Kidney (tissue), 14 donors: ENCODE results near the gene HNRNPUL1. TPM values are rescaled to one million over a fixed set of nuclear protein-coding genes. Genes with fewer than 3 reads are reported as not detected.

Experiments used
- DNase-seq, 5 donors: peaks; one replicate each; pipeline ENCODE4 v3.0.0-alpha.2; 2013 to 2020
- FAIRE-seq: peaks from 2 replicates; lab custom pipeline; 2012; peaks lifted over from hg19 to GRCh38; lab: Jason Lieb, UNC
- H3K27ac ChIP-seq, 2 donors: one replicate each; pipeline ENCODE4 v1.7.0; 2013; ENCODE audit warnings: low read depth in 2 of 2, low read length in 2 of 2, inconsistent platforms in 1 of 2
- H3K27me3 ChIP-seq: one replicate; pipeline ENCODE4 v1.7.1; 2013; ENCODE audit warnings: low read length, inconsistent platforms; ENCODE audit not compliant: control insufficient read depth, insufficient read depth
- H3K36me3 ChIP-seq, 3 donors: one replicate each; pipeline versions ENCODE4 v1.7.0 to v1.7.1; 2013; ENCODE audit warnings: low read length in 3 of 3, control low read depth in 1 of 3, inconsistent platforms in 1 of 3; ENCODE audit not compliant: insufficient read depth in 3 of 3, control insufficient read depth in 2 of 3
- H3K4me1 ChIP-seq, 3 donors: one replicate each; pipeline versions ENCODE4 v1.7.0 to v1.7.1; 2013; ENCODE audit warnings: low read length in 3 of 3, inconsistent platforms in 1 of 3, low read depth in 1 of 3; ENCODE audit not compliant: control insufficient read depth in 2 of 3, insufficient read depth in 2 of 3
- H3K4me3 ChIP-seq, 3 donors: one replicate each; pipeline versions ENCODE4 v1.7.0 to v1.8.1; 2013; ENCODE audit warnings: low read length in 3 of 3, control low read depth in 1 of 3, inconsistent platforms in 1 of 3
- H3K9ac ChIP-seq, 3 donors: one replicate each; pipeline versions ENCODE4 v1.7.0 to v1.7.1; 2013; ENCODE audit warnings: low read length in 3 of 3, control low read depth in 1 of 3, inconsistent platforms in 1 of 3
- H3K9me3 ChIP-seq, 3 donors: one replicate each; pipeline versions ENCODE4 v1.7.0 to v1.7.1; 2013; ENCODE audit warnings: low read length in 3 of 3, control low read depth in 1 of 3, inconsistent platforms in 1 of 3; ENCODE audit not compliant: control insufficient read depth in 2 of 3, insufficient read depth in 1 of 3
- CTCF ChIP-seq: IDR thresholded peaks from 3 replicates; pipeline ENCODE4 v1.5.1; 2012; ENCODE audit warnings: mild to moderate bottlenecking, moderate library complexity, borderline replicate concordance; ENCODE audit not compliant: insufficient read depth; ENCODE audit errors: extremely low read depth
- intact Hi-C: fragments of 100-400 bp; cut with DNase I; formaldehyde crosslinking; loops from one replicate; pipeline ENCODE4 v1.11.1; 2022
- polyA plus RNA-seq: library from polyadenylated mRNA; stranded (reverse); fragments of 350-450 nt; fragmentation: Illumina TruSeq; extraction: RNeasy Lipid Tissue Mini Kit (QIAGEN cat#74804); gene quantifications from one replicate; pipeline ENCODE4 v1.2.3, GENCODE V29; 2014; ENCODE audit warnings: low read depth, low replicate concordance; ENCODE audit not compliant: insufficient read depth
- total RNA-seq: library from RNA; stranded (reverse); fragmentation: NEBNext Ultra II Directional; extraction: Animal tissue kit (Norgen Biotek cat#: 25700); gene quantifications from one replicate; pipeline ENCODE4 v1.2.1, GENCODE V29; 2021
- donor health status: control.
- donor health status: control.
- donor health status: control.
- donor health status: control.
- donor health status: control.
- donor health status: DM: yes; HTN: yes; CAD: no.
- donor health status: Normal renal cell carcinoma (clear cell type).

Gene HNRNPUL1
- total and polyA plus RNA-seq, 2 donors from 2014 or later = 51.0 to 182 TPM

- Histone ChIP-seq H3K36me3 (peaks cover 2 to 35% (median 19%) of the 10 kb centered on the region in 3 donors), H3K9ac (no peak overlapping the region), H3K27ac (no peak overlapping the region), H3K9me3 (no peaks in the 10 kb centered on the region), H3K27me3 (no peaks in the 10 kb centered on the region), H3K4me1 (peaks cover 0 to 23% (median 8%) of the 10 kb centered on the region in 3 donors), H3K4me3 (no peak overlapping the region)
- no peak for FAIRE-seq
- intact Hi-C loops = no loop called here
- no peak for TF ChIP-seq CTCF
- DNase-seq = no peak
Measured at GRCh38 chr19:41318696-41319499, 54.7 kb downstream of the HNRNPUL1 start.

- no peak overlapping the region for H3K9ac ChIP-seq
- H3K36me3 ChIP-seq = peaks cover 2 to 35% (median 19%) of the 10 kb centered on the region in 3 donors
- no peak for FAIRE-seq
- H3K4me3 ChIP-seq = no peak overlapping the region
- peaks cover 4 to 26% (median 15%) of the 10 kb centered on the region in 3 donors for H3K4me1 ChIP-seq
- intact Hi-C loops = no loop called here
- H3K27ac ChIP-seq = no peak overlapping the region
- H3K9me3 ChIP-seq = no peaks in the 10 kb centered on the region
- no peak for DNase-seq
- no peaks in the 10 kb centered on the region for H3K27me3 ChIP-seq
- TF ChIP-seq CTCF = no peak
Measured at GRCh38 chr19:41319500-41320184, 55.5 kb downstream of the HNRNPUL1 start.

- no peak for FAIRE-seq
- H3K36me3 ChIP-seq = peaks cover 2 to 35% (median 19%) of the 10 kb centered on the region in 3 donors
- intact Hi-C loops = no loop called here
Measured at GRCh38 chr19:41320185-41320518, 56.0 kb downstream of the HNRNPUL1 start.

More at GRCh38 chr19:41320185-41320518, 56.0 kb downstream of the HNRNPUL1 start:
- Histone ChIP-seq H3K9me3 (no peaks in the 10 kb centered on the region), H3K9ac (no peak overlapping the region), H3K4me3 (no peak overlapping the region), H3K27ac (no peak overlapping the region), H3K4me1 (peaks cover 7 to 30% (median 16%) of the 10 kb centered on the region in 3 donors), H3K27me3 (no peaks in the 10 kb centered on the region)
- no peak for DNase-seq
- TF ChIP-seq CTCF = no peak
